Parathyroid adenoma (tissue), 2 donors: ENCODE results near the gene SH3GL2.

ENCODE experiments used
- H2AFZ ChIP-seq: fragments of 300-600 bp; sonication (generic); one replicate; pipeline ENCODE4 v1.7.0; 2017; ENCODE audit warnings: antibody characterized with exemption, mild to moderate bottlenecking
- H3K27ac ChIP-seq: fragments of 300-600 bp; sonication (generic); one replicate; pipeline ENCODE4 v1.7.0; 2017
- H3K27me3 ChIP-seq: fragments of 300-600 bp; sonication (generic); one replicate; pipeline ENCODE4 v1.7.0; 2017; ENCODE audit warnings: low read length; ENCODE audit not compliant: control insufficient read depth, insufficient read depth
- H3K36me3 ChIP-seq: fragments of 300-600 bp; sonication (generic); one replicate; pipeline ENCODE4 v1.7.0; 2017; ENCODE audit warnings: low read length; ENCODE audit not compliant: control insufficient read depth, insufficient read depth
- H3K4me1 ChIP-seq: fragments of 300-600 bp; sonication (generic); one replicate; pipeline ENCODE4 v1.7.0; 2017; ENCODE audit warnings: control low read depth
- H3K4me2 ChIP-seq: fragments of 300-600 bp; sonication (generic); one replicate; pipeline ENCODE4 v1.7.0; 2017; ENCODE audit warnings: low read length
- H3K4me3 ChIP-seq: fragments of 300-600 bp; sonication (generic); one replicate; pipeline ENCODE4 v1.7.0; 2017; ENCODE audit warnings: low read depth, low read length
- H3K79me2 ChIP-seq: fragments of 300-600 bp; sonication (generic); one replicate; pipeline ENCODE4 v1.7.0; 2017; ENCODE audit warnings: control low read depth
- H3K9ac ChIP-seq: fragments of 300-600 bp; sonication (generic); one replicate; pipeline ENCODE4 v1.7.0; 2017; ENCODE audit warnings: mild to moderate bottlenecking
- H3K9me3 ChIP-seq: fragments of 300-600 bp; sonication (generic); one replicate; pipeline ENCODE4 v1.7.0; 2017; ENCODE audit warnings: low read length; ENCODE audit not compliant: control insufficient read depth
- TF ChIP-seq, protein P1 (sequence below): fragments of 300-600 bp; sonication (generic); IDR thresholded peaks from one replicate; pipeline ENCODE4 v1.7.0; 2017; ENCODE audit warnings: antibody characterized with exemption, mild to moderate bottlenecking
- donor health status: primary hyperparathyroidism.

Gene SH3GL2

GRCh38 chr9:17706347-17706746 lies 127.5 kb downstream of the SH3GL2 start:
- Histone ChIP-seq H3K36me3 (no peaks in the 10 kb centered on the region), H3K4me2 (no peak overlapping the region), H3K27ac (no peak overlapping the region), H3K4me3 (no peak overlapping the region), H2AFZ (no peak overlapping the region), H3K4me1 (no peaks in the 10 kb centered on the region), H3K9ac (no peak overlapping the region), H3K27me3 (no peaks in the 10 kb centered on the region), H3K79me2 (no peaks in the 10 kb centered on the region), H3K9me3 (no peaks in the 10 kb centered on the region)
- TF ChIP-seq, protein P1, sequence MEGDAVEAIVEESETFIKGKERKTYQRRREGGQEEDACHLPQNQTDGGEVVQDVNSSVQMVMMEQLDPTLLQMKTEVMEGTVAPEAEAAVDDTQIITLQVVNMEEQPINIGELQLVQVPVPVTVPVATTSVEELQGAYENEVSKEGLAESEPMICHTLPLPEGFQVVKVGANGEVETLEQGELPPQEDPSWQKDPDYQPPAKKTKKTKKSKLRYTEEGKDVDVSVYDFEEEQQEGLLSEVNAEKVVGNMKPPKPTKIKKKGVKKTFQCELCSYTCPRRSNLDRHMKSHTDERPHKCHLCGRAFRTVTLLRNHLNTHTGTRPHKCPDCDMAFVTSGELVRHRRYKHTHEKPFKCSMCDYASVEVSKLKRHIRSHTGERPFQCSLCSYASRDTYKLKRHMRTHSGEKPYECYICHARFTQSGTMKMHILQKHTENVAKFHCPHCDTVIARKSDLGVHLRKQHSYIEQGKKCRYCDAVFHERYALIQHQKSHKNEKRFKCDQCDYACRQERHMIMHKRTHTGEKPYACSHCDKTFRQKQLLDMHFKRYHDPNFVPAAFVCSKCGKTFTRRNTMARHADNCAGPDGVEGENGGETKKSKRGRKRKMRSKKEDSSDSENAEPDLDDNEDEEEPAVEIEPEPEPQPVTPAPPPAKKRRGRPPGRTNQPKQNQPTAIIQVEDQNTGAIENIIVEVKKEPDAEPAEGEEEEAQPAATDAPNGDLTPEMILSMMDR = no peak

- H3K27ac ChIP-seq = no peak overlapping the region
- no peak overlapping the region for H3K4me2 ChIP-seq
- no peak overlapping the region for H2AFZ ChIP-seq
- H3K4me1 ChIP-seq = no peaks in the 10 kb centered on the region
- H3K9me3 ChIP-seq = peaks cover 2% of the 10 kb centered on the region
- no peaks in the 10 kb centered on the region for H3K79me2 ChIP-seq
- no peaks in the 10 kb centered on the region for H3K27me3 ChIP-seq
- H3K36me3 ChIP-seq = no peaks in the 10 kb centered on the region
- TF ChIP-seq, protein P1 = no peak
- H3K9ac ChIP-seq = no peak overlapping the region
- no peak overlapping the region for H3K4me3 ChIP-seq
Measured at GRCh38 chr9:17719053-17719452, 140.2 kb downstream of the SH3GL2 start.

GRCh38 chr9:17721954-17722353 lies 143.1 kb downstream of the SH3GL2 start:
- Histone ChIP-seq H3K27ac (no peak overlapping the region), H2AFZ (no peak overlapping the region), H3K4me2 (no peak overlapping the region), H3K4me3 (no peak overlapping the region), H3K9me3 (peaks cover 5% of the 10 kb centered on the region), H3K27me3 (no peaks in the 10 kb centered on the region), H3K79me2 (no peaks in the 10 kb centered on the region), H3K9ac (no peak overlapping the region), H3K36me3 (no peaks in the 10 kb centered on the region), H3K4me1 (no peaks in the 10 kb centered on the region)
- TF ChIP-seq, protein P1 = no peak

DNA sequence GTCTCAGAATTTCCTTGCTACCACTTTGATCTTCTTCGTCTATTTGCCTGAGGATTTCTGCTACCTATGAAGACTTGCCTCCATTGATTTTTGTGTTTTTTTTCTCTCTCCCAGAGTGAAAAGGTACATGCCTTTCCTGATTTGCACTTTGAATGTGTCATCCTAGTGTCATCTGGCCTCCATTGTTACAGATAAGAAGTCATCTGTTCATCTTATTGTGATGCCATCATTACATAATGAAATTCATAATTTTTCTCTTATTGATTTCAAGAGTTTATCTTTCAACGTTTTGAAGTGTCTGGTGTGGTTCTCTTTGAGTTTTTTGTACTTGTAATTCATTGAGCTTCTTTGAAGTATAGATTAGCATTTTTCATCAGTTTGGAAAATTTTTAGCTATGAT lies 144.8 kb downstream of the SH3GL2 start:
- TF ChIP-seq, protein P1 = no peak
- Histone ChIP-seq H3K27ac (no peak overlapping the region), H2AFZ (no peak overlapping the region)

GRCh38 chr9:17725399-17726010 lies 146.6 kb downstream of the SH3GL2 start:
- Histone ChIP-seq H3K9ac (no peak overlapping the region), H3K27ac (no peak overlapping the region)

More for the DNA sequence above, 144.8 kb downstream of the SH3GL2 start:
- no peaks in the 10 kb centered on the region for H3K36me3 ChIP-seq
- H3K79me2 ChIP-seq = no peaks in the 10 kb centered on the region
- H3K9ac ChIP-seq = no peak overlapping the region
- H3K4me2 ChIP-seq = no peak overlapping the region
- no peak overlapping the region for H3K4me3 ChIP-seq
- no peaks in the 10 kb centered on the region for H3K27me3 ChIP-seq
- H3K9me3 ChIP-seq = peaks cover 5% of the 10 kb centered on the region
- H3K4me1 ChIP-seq = no peaks in the 10 kb centered on the region

More at GRCh38 chr9:17725399-17726010, 146.6 kb downstream of the SH3GL2 start:
- H3K27me3 ChIP-seq = no peaks in the 10 kb centered on the region
- peaks cover 5% of the 10 kb centered on the region for H3K9me3 ChIP-seq
- H2AFZ ChIP-seq = no peak overlapping the region
- no peaks in the 10 kb centered on the region for H3K36me3 ChIP-seq
- no peaks in the 10 kb centered on the region for H3K79me2 ChIP-seq
- H3K4me2 ChIP-seq = no peak overlapping the region
- TF ChIP-seq, protein P1 = no peak
- no peaks in the 10 kb centered on the region for H3K4me1 ChIP-seq
- no peak overlapping the region for H3K4me3 ChIP-seq
